Measurements from ENCODE around the gene HYAL1.
A peak's percentile ranks its signal among the peaks of the same experiment; 100 is the strongest.

HYAL1 gene

DNA sequence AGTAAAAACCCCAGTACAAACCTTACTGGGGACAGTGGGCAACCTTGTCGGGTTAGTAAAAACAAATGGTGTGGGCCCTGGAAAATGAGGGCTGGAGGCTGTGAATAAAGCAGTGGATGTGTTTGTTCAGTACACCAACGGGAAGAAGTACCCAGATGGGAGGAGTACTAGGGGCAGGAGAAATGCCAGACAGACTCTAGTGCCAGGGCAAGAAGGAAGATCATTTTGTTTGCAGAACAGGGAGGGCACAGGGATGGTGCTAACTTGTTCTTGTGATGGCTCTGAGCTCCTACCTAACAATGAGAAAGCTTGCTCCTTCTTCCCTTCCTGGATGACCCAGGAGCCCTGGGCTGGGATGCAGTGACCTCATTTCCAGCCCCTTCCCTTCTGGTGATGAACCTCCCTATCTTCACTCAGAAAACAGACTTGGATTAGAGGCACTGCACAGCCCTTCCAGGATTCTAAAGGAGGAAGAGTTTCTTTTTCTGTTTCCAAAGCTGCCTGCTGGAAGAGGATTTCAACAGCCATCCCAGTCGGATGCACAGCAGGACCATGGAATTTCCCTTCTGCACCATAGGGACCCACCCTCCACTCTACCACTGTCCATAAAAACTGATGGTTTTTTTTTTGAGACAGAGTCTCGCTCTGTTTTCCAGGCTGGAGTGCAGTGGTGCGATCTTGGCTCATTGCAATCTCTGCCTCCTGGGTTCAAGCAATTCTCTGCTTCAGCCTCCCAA is 31.1 kb upstream of the HYAL1 start:
- DNase-seq, result no peak

DNA sequence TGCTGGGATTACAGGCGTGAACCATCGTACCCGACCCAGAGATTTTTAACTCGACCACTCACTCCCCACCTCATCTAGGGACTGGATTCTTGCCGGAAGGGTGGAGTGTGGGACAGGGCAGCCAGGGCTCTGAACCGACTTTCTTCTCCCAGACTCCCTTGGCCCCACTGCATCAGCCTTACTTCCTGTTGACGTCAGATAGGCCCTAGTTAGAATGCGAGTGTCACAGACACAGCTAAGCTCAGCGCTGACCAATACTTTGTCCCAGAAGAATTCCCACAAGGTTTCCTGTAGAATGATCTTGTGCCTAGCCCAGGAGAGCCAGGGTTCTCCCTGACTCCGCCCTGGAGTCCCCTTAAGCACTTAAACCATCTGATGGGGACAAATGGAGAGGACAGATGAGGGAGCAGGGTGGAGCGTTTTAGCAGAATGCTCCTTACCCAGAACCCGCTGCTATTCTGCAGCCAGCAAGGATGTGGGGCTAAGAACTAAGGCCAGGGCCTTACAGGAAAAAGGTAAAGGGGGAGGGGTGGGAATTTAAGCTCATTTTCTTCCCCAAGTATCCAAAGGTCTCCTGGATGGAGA is 30.5 kb upstream of the HYAL1 start:
- DNase-seq, result no peak

DNA sequence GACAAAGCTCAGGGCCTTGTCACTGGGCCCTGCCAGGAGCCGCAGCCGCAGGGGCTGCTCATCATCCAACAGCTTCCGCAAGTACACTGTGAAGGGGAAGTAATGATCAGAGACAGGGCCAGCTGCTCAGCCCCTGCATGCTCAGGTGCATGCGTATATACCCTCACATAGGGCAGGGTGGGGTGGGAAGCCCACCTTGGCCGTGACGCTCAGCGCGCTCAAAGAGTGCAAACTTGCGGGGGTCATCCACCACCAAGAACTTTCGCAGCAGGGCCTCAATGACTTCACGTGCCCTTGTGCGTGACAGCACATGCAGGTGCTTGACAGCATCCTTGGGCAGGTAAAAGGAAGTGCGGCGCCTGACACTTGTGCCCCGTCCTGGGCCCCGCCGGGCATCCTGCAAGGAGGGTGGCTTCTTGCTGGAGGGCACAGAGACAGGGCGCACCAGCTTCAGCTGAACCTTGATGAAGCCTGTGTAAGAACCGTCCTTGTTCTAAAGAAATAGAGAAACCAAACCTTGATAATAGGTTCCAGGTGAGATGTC is 28.1 kb upstream of the HYAL1 start:
- DNase-seq, result no peak

DNA sequence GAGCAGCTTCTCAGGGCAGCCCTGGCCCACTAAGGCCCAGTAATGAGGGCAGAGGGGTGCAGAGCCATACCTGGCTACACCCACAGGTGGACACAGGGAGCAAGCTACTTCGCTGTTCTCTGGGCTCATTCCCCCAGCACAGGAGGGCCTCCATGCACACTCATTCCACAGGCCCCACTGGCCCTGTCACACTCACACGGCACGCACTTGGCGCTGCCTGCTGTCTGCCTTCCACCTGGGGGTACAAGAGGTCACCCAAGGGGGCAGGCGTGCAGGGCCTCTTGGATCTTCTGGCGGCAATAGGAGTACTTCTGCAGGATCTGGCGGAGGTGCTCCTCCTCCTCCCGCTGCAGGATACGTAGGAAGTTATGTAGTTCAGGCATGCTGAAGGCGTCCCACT is 27.0 kb upstream of the HYAL1 start:
- DNase-seq, result no peak

DNA sequence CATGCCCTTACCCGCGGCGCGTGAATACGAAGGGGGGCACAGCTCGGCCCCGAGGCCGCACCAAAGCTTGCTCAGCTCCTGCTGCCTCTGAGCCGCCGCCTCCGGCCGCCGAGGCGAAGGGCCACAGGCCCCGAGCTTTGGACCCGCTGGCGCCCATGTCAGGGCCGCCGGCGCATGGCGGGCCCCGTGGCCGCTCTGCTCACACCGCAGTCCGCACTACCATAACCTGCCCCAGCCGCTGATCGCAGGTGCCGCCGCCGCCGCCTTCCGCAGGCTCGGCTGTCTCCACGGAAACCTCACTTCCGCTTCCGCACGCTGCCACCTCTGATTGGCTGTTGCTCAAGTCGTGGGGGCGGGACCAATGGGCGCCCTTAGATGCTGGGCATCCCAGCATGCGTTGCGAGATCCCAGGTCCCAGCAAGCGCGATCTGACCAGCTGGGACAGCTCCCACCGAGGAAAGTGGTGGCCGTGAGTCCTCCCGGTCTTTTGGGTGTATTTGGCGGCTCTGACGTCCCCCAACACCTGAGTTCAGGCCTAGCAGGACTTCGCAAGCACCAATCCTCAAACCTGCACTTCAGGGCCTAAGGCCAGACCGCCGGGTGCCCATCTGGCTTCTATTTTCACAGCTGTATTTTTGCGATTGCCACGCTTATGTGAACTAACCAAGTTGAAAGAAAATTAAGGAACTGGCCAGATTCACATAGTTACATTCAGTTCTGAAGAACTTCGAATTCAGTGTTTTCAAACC is 24.7 kb upstream of the HYAL1 start, which contains the start of gene TUSC2:
TSS of gene TUSC2 (minus strand) at position 281 of the 749 bp plus-strand sequence. CDS start at position 157, 124 bp downstream.
- DNase-seq, result peak; percentile 87

DNA sequence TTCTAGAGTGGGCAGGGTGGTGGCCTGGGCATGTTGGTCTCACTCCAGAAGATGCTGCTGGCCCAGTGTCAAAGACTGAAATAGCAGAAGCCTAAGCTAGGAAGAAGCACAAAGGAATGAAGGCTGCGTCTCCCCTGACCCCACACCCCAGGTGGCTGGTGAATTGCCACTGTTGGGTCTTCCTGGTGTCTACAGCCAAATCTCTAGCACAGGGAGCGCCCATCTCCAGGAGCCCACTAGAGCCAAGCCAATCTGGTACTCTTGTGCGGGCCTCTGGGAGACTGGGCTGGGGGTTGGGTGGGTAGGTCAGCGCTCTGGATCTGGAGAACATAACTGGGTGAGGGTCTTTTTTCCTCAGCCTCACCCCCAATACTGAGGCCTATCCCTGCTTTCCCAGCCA is 23.8 kb upstream of the HYAL1 start:
- no peak for DNase-seq

DNA sequence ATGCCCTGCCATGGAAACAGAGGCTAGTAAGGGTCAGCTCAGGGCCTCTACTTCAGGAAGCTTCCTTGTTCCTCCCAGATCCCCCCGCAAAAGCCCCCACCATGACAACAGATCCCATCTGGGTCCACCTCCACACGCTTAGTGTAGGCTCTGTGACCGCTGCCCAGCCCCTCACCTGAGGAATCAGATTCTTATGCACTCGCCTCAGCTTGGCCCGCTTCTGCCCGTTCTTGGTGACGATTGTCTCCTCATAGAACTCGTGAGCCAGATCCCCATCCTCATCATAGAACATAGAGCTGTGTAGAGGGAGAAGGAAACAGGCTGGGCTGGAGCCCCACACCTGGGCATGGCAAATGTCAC is 22.8 kb upstream of the HYAL1 start:
- DNase-seq, result no peak

DNA sequence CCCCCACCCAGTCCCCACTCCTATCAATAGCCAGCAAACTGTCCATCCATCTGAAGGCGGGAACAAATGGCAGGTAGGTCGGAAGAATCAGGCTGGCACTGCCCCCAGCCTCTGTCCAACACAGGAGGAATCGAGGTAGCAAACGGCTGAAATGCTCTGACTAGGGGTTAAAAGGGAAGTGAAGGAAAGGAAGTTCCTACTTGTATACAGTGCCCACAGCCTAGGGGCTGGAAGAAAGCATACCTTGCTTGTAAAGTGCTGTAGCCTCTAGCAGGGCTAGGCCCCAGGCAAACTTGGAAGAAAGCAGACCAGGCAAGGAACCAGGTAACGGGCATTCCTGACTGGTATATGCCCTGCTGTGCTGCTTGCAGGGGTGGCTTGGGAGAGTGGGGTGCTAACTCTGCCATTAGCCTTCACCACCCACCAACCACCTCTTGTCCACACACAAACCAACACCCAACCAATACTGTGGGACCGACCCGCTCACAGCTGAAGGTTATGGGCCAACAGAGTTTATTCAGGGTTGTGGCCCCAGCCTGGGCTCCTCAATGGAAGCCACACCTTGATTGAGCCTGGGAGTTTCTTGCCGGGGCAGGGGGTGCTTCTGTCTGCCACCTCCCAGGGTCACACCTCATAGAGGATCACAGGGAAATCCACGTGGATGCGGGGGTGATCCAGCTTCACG is 22.3 kb upstream of the HYAL1 start:
- no peak for DNase-seq

DNA sequence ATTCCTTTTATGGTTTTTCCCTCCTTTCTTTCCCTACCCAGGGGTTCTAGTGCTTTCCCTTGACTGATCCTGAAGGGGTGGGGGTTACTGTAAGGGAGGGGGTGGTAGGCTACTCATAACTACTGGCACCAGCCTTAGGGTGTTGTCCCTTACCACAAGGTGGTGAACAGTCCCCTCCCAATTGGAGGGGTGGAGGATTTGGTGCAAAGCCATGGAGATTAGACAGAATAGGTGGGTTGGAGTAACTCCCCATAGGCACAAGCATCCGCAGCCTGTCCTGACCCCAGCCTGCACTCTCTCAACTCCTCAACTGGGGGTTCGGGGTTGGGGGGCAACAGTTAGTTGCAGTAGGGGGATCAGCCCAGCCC is 21.7 kb upstream of the HYAL1 start:
- no peak for DNase-seq

DNA sequence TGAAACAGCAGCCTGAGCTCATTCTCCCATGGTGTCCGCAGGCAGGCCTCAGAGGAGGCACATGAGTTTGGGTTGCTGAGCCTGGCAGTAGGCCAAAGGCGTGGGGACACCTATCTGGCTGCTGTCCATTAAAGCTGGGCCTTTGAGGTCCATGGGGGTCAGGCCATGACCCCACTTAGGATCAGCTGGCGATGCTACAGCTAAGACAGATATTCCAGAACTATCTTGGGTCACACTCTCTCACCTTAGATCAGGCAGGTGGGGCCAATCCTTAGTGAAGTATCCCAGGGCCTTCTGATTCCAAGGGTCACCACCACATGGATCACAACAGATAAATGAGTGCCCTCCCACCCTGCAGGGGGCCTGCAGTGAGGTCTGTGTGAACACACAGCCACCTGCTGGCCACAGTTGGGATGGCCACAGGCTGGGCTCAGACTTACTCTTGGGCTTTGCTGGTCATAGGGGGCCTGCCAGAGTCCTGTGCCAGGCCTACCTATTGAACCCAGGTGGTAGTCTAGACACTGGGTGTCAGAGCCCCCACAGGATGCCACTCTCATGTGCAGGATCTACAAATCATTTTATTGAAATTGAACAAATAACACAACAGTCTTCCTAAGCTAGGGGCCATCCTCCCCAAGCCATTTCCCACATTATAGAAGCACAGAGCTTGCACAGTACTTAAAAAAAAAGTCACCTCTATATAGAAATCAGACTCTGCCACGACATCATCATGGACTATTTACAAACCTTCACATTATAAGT is 21.2 kb upstream of the HYAL1 start:
- no peak for DNase-seq

DNA sequence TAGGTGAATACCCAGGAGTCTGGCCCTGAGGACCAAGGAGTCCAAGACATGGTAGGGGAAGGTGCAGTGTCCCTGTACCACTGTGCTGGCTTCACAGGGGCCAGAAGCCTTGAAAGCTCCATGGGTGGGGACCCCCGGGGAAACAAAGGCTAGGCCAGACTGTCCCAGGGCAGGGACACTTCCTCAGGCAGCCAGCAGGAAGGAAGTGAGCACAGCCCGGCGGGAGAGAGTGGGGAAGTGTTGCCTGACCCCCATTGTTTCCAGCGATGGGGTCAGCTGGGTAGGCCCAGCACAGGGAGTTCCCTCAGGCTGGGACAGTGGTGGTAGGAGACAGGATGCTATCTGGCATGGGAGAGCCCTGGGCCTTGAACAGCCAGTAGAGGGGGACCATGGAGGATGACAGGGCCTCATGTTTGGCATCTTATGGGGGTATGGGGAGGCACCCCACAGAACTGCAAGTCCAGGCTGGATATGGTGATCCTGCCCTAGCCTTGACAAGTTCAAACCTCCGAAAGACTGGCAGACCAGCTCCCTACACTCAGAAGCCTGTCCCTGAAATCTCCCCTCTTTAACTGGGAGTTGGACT is 20.3 kb upstream of the HYAL1 start:
- DNase-seq, result no peak

DNA sequence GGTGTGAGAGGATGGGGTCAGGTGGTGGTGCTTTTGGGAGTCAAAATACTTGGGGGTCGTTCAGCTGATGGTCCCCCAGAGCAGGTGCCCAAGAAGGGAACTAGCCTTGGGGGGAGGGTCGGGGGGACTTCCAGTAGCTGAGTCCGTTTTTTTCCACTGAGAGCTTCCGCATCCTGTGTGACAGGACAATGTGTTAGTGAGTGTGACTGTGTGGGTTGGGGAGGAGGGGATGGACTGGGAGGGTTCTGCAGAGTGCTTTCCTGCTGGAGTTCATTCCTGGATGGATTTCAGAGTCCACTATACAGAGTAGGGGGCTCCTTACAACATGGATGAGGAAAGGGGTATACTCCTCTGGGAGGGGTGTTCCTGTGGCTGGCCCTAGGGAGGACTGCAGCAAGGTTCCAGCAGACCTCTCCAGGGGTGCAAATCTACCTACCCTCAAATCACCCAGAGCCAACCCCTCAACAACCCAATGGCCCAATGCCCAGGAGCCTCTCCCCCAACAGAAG is 19.8 kb upstream of the HYAL1 start:
- no peak for DNase-seq

DNA sequence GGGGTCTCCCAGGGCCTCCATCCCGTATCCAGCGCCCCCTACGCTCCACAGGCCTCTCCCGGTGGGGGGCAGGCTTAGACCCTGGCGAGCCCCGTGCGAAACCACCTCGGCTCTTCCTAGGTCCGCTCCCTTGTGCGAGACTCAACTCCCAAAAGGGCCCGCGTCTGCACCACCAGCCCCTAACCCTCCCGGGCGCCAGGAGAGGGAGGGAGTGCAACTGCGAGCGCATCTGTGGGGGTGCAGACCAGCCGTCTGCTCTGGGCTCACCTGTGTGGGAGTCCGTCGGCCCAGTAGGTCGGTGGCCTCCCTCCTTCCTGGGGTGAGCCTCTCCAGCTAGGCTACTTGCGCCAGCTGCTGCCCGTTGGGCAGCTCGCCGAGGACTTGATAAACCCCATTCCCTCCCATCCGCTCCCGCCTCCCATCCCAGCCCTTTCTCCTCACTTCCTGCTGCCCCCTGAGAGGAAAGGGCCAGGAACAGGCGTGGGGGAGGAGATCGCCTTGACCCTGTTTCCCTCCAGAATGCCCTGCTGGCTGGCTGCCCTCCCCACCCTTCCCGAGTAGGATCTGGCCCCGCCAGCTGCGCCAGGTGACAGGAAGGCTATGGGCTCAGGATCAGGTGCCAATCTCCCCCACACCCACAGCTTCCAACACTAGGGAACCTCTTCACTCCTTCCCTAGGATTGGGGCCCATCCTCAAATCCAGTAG is 19.2 kb upstream of the HYAL1 start, which contains the start of gene HYAL2:
TSS of gene HYAL2 (minus strand) at position 360 of the 706 bp plus-strand sequence. CDS start 2,256 bp downstream, outside the sequence.
- no peak for DNase-seq

DNA sequence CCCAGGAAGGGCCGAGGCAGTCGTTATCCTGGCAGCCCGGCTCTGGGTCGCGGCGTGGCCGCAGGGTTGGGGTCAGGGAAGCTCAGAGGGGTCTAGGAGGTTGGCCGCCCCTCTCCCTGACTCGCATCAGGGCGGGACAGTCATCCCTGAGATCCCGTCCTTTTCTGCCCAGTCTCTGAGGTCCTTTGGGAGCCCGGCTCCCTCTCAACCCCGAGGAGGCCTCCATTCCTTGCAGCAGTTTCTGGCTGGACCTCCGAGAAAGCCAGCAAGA is 18.7 kb upstream of the HYAL1 start:
- DNase-seq, result no peak

DNA sequence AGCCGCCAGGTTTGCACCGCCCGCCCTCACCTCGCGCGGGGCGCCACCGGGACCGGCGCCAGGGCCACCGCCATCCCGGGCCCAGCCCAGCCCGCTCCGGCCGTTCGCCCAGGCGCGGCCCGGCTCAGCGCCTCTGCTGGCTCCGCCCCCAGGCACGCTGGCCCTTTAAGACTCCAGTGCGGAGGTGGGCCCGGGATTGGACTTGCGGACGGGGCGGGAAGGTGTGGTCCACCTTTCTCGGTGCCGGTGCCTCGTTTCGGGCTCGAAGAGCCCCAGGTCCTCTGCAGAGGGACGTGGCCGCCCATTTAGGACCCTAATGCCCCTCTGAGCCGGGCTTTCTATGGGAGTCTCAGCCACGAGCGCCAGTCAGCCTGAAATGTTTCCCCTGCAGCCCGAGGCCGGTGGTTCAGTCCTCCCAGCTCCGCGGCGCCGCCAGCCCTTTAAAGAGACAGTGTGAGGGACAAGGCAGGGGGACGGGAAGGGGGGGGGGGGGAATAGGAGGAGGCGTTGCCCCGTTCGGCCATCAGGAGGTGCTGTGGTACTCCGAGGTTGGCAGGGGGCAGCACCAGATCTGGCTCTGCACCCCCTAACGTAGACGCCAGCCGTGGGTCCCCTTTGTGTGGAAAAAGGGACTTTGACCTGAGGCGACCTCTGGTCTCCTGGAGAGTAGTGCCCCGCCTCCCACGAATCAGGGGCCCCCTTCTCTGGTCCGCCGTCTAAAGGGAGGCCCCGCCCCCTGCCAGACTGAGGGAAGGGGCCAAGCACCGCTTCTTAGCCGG is 18.2 kb upstream of the HYAL1 start:
- DNase-seq, result peak; percentile 73

DNA sequence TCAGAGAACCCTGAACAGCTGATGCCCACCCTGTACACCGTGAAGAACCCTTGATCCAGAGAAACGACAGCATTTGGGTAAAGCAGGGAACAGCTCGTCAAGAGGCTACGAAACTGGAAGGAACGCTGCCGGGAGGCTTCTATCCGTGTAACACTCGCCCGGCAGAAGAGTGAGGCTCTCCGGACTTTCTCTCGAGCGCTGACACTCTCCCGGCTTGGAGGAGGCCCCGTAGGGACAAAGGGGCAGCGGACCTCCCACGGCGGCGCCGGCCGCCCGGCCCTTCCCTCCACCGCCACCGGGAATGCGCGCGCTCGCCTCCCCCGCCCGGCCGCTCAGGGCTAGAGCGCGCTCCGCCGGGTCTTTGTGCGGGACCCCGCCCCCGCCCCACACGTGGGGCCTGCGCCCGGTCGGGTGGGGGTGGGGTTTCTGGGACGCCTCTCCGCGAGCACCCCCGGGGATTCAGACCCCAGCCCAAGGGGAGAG is 17.5 kb upstream of the HYAL1 start:
- DNase-seq, result peak; percentile 61

DNA sequence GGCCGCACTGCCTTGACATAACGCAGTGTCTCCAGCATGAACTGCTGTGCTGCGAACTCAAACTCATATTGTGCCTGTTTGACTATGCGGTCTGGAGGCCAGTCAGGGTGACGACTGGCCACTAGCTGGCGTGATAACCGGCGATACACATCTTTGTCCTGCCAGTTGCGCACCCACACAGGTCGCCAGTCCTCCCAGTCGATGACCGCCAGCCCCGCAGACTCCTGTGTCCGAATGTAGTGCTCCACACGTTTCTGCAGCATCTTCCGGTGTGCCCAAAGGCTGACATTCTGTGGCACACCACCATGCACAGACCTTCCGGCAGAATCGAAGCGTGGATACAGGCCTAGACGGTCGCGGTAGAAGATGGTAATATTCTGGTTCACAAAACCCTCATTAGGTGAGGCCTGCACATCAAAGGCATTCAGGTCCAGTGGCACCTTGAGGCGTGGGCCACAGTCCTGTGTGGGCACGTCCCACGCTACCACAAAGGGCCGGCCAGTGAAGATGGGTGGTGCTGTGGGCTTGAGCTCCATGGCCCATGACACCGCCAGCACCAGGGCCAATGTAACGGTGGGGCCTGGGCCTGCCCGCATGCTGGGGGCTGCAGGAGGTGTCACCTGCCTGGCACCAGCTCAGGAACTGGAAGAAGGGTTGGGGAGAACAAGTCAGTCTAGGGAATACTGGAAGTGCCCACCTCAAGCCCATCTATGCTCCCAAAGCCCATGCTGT is 16.7 kb upstream of the HYAL1 start:
- DNase-seq, result no peak

DNA sequence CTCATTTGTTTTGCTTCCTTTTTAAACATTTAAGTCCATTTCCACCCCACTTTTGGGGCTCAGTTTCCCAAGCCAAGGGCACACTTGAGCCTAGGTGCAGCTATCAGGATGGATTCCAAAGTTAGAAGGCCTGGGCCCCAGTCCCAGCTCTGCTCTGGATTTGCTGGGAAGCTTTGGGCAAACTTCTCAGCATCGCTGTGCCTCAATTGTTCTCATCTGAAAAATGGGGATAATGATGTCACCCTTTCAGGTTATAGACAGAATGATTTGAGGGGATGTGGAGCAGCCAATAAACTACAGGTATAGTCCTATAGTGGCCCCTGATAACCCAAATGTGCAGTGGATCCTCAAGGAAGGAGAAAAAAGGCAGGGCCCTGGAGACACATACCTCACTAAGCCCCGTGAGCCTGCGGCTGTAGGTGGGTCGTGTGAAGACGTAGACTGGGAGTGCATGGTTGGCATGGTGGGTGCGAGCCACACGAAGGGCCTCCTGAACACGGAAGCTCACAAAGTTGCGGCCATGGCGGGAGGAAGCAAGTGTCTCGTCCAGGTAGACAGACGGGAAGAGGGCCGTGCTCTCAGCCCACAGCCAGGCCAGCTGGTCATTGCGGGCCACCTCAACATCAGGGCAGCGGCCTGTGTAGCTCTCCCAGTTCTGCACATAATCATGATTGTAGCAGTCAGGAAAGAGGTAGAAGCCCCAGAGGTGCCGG is 16.0 kb upstream of the HYAL1 start:
- no peak for DNase-seq

DNA sequence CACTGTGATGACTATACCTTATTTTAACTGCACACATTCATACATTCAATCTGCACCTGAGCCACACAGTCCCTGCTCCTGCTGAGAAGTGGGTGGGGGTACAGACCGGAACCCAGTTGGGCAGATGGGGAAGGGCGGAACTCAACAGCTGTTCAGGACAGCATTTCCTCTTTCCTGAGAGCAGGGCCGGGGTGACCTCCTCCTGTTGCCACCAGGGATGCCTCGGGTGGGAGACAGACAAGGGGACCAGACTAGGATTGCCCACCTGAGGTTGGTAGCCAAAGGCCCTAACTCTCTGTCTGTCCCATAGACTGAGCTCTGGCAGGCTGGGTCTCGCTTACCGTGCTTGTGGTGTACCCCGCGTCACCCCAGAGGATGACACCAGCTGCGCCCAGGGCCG is 15.2 kb upstream of the HYAL1 start:
- no peak for DNase-seq

All from NCI-H2171 (cell line).